Chondrocyte (in vitro differentiated cells): Measurements from ENCODE around the gene ADCY3. TPM values are rescaled to one million over a fixed set of nuclear protein-coding genes. Genes with fewer than 3 reads are reported as not detected.

Experiments used
- DNase-seq: peaks from one replicate; pipeline ENCODE4 v3.0.0; 2021; ENCODE audit warnings: mixed read lengths, low spot score
- H3K27ac Mint-ChIP-seq: one replicate; pipeline ENCODE4 v1.8.0; 2021; ENCODE audit warnings: mild to moderate bottlenecking, moderate library complexity, mixed read lengths; ENCODE audit not compliant: unreplicated experiment
- H3K27me3 Mint-ChIP-seq: 2 replicates; pipeline ENCODE4 v1.8.0; 2021; ENCODE audit warnings: low read depth, mixed read lengths
- H3K36me3 Mint-ChIP-seq: 2 replicates; pipeline ENCODE4 v1.8.0; 2021; ENCODE audit warnings: low read depth, mixed read lengths
- H3K4me1 Mint-ChIP-seq: 2 replicates; pipeline ENCODE4 v1.8.0; 2021; ENCODE audit warnings: low read depth, mild to moderate bottlenecking, mixed read lengths
- H3K4me3 Mint-ChIP-seq: one replicate; pipeline ENCODE4 v1.8.0; 2021; ENCODE audit warnings: mild to moderate bottlenecking, moderate library complexity, mixed read lengths; ENCODE audit not compliant: unreplicated experiment
- H3K9me3 Mint-ChIP-seq: 2 replicates; pipeline ENCODE4 v1.8.0; 2021; ENCODE audit warnings: low read depth, mixed read lengths
- total RNA-seq: library from RNA; stranded (reverse); gene quantifications from 3 replicates; pipeline ENCODE4 v1.2.1, GENCODE V29; 2021
- TF ChIP-seq, protein P1 (sequence below): fragments of 200-600 bp; sonication (generic); IDR thresholded peaks from 2 replicates; pipeline ENCODE4 v1.5.0; 2021; ENCODE audit warnings: antibody characterized with exemption, mild to moderate bottlenecking, moderate library complexity

Gene ADCY3
- total RNA-seq, 1 donor from 2014 or later = 69.3 TPM

DNA sequence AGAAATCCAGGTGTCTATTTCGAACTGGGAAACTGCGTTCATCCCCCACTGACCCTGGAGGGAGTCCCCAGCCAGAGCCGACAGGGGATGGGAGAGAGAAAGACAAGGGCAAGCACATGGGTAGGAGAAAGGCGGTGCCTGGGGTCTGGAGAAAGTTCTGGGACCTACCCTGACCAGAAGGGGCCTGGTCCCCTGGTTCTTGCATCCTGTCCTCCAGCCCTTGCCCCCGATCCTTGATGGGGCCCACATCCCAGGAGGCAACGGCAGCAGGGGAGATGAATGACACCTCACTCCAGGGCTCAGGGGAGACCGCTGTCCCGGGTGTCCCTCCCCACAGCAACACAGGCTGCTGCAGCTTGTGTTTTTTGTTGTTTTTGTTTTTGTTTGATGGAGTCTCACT is 4.9 kb downstream of the ADCY3 start:
- TF ChIP-seq, protein P1, sequence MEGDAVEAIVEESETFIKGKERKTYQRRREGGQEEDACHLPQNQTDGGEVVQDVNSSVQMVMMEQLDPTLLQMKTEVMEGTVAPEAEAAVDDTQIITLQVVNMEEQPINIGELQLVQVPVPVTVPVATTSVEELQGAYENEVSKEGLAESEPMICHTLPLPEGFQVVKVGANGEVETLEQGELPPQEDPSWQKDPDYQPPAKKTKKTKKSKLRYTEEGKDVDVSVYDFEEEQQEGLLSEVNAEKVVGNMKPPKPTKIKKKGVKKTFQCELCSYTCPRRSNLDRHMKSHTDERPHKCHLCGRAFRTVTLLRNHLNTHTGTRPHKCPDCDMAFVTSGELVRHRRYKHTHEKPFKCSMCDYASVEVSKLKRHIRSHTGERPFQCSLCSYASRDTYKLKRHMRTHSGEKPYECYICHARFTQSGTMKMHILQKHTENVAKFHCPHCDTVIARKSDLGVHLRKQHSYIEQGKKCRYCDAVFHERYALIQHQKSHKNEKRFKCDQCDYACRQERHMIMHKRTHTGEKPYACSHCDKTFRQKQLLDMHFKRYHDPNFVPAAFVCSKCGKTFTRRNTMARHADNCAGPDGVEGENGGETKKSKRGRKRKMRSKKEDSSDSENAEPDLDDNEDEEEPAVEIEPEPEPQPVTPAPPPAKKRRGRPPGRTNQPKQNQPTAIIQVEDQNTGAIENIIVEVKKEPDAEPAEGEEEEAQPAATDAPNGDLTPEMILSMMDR = no peak
- peak overlapping the region; percentile 54 for H3K27ac Mint-ChIP-seq
- peaks cover 7% of the 10 kb centered on the region for H3K36me3 Mint-ChIP-seq
- H3K27me3 Mint-ChIP-seq = no peaks in the 10 kb centered on the region
- H3K9me3 Mint-ChIP-seq = peaks cover 1% of the 10 kb centered on the region
- H3K4me1 Mint-ChIP-seq = peaks cover 46% of the 10 kb centered on the region
- peak overlapping the region; percentile 22 for H3K4me3 Mint-ChIP-seq
- DNase-seq = no peak

DNA sequence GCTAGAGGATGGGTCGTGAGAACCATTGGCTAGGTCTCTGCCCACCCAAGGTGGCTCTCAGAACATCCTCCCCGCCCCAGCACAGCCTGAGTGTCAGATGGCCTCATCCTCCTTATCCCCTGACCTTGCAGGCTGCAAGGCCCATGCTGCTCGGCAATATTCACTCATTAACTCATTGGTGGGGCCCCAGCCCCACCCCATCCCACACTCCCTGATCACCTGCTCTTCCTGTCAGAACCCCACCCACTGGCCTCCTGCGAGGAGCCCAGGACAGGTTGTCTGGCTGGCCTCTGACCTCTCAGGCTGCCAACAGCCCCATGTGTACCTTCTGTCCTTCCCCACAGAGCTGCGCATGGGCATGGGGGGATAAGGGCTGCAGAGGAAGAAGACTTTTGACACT is 5.3 kb downstream of the ADCY3 start:
- Mint-ChIP-seq H3K27me3 (no peaks in the 10 kb centered on the region), H3K4me3 (peak overlapping the region; percentile 22), H3K27ac (peak overlapping the region; percentile 54), H3K4me1 (peaks cover 46% of the 10 kb centered on the region), H3K36me3 (peaks cover 11% of the 10 kb centered on the region), H3K9me3 (peaks cover 6% of the 10 kb centered on the region)
- no peak for DNase-seq
- TF ChIP-seq, protein P1 = no peak

DNA sequence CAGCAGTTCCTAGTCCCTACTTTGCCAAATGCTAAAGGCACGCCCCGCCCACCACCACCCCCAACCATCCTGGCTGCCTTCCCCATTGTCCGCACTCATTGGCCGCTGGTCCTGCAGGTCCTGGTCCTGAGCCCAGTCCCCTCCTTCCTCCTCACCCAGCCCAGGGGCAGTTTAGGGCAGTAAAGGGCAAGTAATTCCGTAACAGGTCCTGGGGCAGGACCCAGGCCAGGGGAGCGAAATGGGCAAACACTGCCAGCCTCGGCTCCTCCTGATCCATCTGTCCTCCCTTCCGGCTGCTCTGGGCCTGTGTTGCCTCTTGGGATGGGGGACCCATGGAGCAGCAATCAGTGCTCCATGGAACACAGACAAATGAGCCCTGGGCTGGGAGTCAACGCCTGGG is 6.1 kb downstream of the ADCY3 start:
- peaks cover 41% of the 10 kb centered on the region for H3K4me1 Mint-ChIP-seq
- DNase-seq = peak; percentile 38
- H3K36me3 Mint-ChIP-seq = peaks cover 14% of the 10 kb centered on the region
- peaks cover 8% of the 10 kb centered on the region for H3K9me3 Mint-ChIP-seq
- no peak overlapping the region for H3K27ac Mint-ChIP-seq
- no peak overlapping the region for H3K4me3 Mint-ChIP-seq
- no peaks in the 10 kb centered on the region for H3K27me3 Mint-ChIP-seq
- TF ChIP-seq, protein P1 = no peak

DNA sequence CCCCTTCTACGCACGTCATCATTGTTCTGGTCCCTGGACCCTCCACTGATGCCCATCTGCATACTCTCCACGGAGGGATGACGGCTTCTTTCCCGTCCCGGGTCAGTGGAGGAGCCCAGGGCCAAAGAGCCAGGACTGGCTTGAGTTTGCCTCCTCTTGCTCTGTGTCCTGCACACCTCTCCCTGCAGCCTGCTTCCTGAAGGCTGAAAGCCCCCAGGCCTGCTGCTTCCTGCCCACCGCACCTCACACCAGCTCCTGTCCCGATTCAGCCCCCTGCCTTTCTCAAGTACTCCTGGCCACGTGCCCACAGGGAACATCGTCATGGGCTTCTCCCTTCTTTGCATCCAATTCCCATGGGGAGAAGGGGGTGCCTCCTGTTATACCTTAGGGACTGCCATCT is 7.1 kb downstream of the ADCY3 start:
- TF ChIP-seq, protein P1 = no peak

DNA sequence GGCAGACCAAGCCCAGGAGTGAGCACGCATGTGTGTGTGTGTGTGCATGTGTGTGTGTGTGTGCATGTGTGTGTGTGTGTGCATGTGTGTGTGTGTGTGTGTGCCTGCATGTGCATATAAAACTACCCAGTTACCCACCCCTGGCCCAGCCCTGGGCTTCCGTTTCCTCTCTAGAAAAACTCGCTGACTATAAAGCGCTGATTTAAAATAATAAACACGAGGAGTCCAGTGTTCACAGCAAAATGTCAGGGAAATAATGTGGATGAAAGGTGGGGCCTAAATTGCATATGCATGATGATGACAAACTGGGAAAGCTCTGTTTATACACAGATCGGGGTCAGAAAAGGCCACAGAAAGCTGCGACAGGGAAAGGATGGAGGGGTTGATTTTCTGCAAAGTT is 7.5 kb downstream of the ADCY3 start:
- Mint-ChIP-seq H3K4me3 (no peak overlapping the region), H3K4me1 (peaks cover 27% of the 10 kb centered on the region), H3K9me3 (peaks cover 8% of the 10 kb centered on the region), H3K27me3 (no peaks in the 10 kb centered on the region), H3K36me3 (peaks cover 12% of the 10 kb centered on the region), H3K27ac (no peak overlapping the region)
- DNase-seq = no peak
- TF ChIP-seq, protein P1 = no peak

More for the DNA sequence above, 7.1 kb downstream of the ADCY3 start:
- Mint-ChIP-seq H3K4me1 (peaks cover 32% of the 10 kb centered on the region), H3K4me3 (no peak overlapping the region), H3K27ac (no peak overlapping the region), H3K36me3 (peaks cover 12% of the 10 kb centered on the region), H3K9me3 (peaks cover 8% of the 10 kb centered on the region), H3K27me3 (no peaks in the 10 kb centered on the region)
- DNase-seq = peak; percentile 60
